ENCODE data around the gene SELENOV. TPM values are rescaled to one million over a fixed set of nuclear protein-coding genes. Genes with fewer than 3 reads are reported as not detected.

Gene SELENOV
- total and polyA plus RNA-seq, 9 of the 15 experiments (the other 6 are each of a cell fraction or from before 2014, with no cell fraction given), result 0.04 to 0.09 (median 0.06) TPM; not detected in 4

DNA sequence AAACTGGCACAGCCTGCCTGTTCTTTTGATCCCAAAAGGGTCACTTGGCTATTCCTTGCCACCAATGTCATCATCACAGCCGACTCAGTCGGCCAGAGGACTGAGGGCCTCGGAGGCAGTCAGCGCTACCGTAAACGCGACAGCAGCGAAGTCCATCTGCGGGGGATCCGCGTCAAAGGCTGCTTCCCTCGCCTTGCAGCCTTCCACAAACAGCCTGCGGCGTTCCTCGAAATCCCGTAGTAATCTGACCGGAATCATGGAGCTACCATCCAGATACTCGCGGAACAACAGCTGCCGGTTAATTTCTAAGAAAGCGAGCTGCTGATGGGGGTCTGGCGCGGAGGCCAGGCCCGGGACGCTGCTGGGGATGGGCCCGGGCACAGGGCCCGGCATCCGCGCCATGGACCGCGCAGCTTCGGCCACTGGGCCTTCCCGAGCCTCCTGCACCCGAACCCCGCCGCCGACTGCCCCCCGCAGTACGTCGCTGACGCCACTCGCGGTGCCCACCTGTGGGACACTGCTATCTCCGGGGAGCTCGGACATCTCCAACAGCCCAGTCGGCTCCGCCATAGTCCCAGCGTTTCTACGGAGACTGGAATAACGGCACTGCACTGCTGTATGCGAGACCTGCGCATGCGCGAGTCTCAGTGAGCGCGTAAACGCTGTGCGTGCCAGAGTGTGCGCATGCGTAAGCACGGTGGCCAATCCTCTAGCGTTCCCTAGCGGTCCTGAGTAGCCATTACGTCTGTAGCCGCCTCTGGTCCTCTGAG is 17.5 kb downstream of the SELENOV start, which contains the start of gene EID2B (continued):
- TF ChIP-seq XRCC5 (IDR thresholded peaks at IDR 0.05; ENCODE audit: low read depth, low read length) (no peak), MXI1 (IDR thresholded peaks at IDR 0.05; ENCODE audit: low read depth, low read length) (no peak), E2F3 (CRISPR knock-in tag; IDR thresholded peaks at IDR 0.05) (no peak), PTRF (tag; IDR thresholded peaks at IDR 0.05) (no peak), POLR2G (IDR thresholded peaks at IDR 0.05; ENCODE audit: low read depth, low read length) (peak; percentile 81), MEIS2 (IDR thresholded peaks at IDR 0.05; ENCODE audit: partially characterized antibody) (peak; percentile 99), ZNF77 (CRISPR knock-in tag; IDR thresholded peaks at IDR 0.05) (no peak), KLF13 (tag; IDR thresholded peaks at IDR 0.05; ENCODE audit: borderline replicate concordance, low read depth) (no peak), HDAC2 (IDR thresholded peaks at IDR 0.05) (no peak; the same call in 1 of the 2 replicates), KDM4B (IDR thresholded peaks at IDR 0.05; ENCODE audit: borderline replicate concordance in 2 of 2, low read depth in 1 of 2) (no peak; a peak in 1 of 4 replicates)
- TF ChIP-seq, protein P1, sequence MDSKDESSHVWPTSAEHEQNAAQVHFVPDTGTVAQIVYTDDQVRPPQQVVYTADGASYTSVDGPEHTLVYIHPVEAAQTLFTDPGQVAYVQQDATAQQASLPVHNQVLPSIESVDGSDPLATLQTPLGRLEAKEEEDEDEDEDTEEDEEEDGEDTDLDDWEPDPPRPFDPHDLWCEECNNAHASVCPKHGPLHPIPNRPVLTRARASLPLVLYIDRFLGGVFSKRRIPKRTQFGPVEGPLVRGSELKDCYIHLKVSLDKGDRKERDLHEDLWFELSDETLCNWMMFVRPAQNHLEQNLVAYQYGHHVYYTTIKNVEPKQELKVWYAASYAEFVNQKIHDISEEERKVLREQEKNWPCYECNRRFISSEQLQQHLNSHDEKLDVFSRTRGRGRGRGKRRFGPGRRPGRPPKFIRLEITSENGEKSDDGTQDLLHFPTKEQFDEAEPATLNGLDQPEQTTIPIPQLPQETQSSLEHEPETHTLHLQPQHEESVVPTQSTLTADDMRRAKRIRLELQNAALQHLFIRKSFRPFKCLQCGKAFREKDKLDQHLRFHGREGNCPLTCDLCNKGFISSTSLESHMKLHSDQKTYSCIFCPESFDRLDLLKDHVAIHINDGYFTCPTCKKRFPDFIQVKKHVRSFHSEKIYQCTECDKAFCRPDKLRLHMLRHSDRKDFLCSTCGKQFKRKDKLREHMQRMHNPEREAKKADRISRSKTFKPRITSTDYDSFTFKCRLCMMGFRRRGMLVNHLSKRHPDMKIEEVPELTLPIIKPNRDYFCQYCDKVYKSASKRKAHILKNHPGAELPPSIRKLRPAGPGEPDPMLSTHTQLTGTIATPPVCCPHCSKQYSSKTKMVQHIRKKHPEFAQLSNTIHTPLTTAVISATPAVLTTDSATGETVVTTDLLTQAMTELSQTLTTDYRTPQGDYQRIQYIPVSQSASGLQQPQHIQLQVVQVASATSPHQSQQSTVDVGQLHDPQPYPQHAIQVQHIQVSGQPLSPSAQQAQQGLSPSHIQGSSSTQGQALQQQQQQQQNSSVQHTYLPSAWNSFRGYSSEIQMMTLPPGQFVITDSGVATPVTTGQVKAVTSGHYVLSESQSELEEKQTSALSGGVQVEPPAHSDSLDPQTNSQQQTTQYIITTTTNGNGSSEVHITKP (IDR thresholded peaks at IDR 0.05; ENCODE audit: partially characterized antibody), result no peak
- TF ChIP-seq, protein P2, sequence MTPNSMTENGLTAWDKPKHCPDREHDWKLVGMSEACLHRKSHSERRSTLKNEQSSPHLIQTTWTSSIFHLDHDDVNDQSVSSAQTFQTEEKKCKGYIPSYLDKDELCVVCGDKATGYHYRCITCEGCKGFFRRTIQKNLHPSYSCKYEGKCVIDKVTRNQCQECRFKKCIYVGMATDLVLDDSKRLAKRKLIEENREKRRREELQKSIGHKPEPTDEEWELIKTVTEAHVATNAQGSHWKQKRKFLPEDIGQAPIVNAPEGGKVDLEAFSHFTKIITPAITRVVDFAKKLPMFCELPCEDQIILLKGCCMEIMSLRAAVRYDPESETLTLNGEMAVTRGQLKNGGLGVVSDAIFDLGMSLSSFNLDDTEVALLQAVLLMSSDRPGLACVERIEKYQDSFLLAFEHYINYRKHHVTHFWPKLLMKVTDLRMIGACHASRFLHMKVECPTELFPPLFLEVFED (CRISPR knock-in tag; conservative IDR thresholded peaks at IDR 0.05), result no peak
- TF ChIP-seq, protein P3, sequence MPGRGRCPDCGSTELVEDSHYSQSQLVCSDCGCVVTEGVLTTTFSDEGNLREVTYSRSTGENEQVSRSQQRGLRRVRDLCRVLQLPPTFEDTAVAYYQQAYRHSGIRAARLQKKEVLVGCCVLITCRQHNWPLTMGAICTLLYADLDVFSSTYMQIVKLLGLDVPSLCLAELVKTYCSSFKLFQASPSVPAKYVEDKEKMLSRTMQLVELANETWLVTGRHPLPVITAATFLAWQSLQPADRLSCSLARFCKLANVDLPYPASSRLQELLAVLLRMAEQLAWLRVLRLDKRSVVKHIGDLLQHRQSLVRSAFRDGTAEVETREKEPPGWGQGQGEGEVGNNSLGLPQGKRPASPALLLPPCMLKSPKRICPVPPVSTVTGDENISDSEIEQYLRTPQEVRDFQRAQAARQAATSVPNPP (IDR thresholded peaks at IDR 0.05; ENCODE audit: borderline replicate concordance, insufficient read depth, insufficient read length), result no peak
- TF ChIP-seq, protein P4, sequence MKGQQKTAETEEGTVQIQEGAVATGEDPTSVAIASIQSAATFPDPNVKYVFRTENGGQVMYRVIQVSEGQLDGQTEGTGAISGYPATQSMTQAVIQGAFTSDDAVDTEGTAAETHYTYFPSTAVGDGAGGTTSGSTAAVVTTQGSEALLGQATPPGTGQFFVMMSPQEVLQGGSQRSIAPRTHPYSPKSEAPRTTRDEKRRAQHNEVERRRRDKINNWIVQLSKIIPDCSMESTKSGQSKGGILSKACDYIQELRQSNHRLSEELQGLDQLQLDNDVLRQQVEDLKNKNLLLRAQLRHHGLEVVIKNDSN (CRISPR knock-in tag; IDR thresholded peaks at IDR 0.05), result 0 out of 2 replicates have a peak, but pooled peaks have one; percentile 22
- TF ChIP-seq, protein P5, sequence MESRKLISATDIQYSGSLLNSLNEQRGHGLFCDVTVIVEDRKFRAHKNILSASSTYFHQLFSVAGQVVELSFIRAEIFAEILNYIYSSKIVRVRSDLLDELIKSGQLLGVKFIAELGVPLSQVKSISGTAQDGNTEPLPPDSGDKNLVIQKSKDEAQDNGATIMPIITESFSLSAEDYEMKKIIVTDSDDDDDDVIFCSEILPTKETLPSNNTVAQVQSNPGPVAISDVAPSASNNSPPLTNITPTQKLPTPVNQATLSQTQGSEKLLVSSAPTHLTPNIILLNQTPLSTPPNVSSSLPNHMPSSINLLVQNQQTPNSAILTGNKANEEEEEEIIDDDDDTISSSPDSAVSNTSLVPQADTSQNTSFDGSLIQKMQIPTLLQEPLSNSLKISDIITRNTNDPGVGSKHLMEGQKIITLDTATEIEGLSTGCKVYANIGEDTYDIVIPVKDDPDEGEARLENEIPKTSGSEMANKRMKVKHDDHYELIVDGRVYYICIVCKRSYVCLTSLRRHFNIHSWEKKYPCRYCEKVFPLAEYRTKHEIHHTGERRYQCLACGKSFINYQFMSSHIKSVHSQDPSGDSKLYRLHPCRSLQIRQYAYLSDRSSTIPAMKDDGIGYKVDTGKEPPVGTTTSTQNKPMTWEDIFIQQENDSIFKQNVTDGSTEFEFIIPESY (CRISPR knock-in tag; IDR thresholded peaks at IDR 0.05), result peak; percentile 62

Measured in K562 (cell line).